PC-3 (cell line): Measurements from ENCODE around the gene HIPK3. TPM values are rescaled to one million over a fixed set of nuclear protein-coding genes. Genes with fewer than 3 reads are reported as not detected.

Experiments used
- ATAC-seq: fragments of 200-7000 bp; cut with Tn5 transposase; 2 replicates; pipeline ENCODE4 v1.9.1; 2020; ENCODE audit warnings: mild to moderate bottlenecking, moderate library complexity
- BruUV-seq: library from RNA; stranded (reverse); fragments of 400-500 nt; replicated peaks from 2 replicates; lab custom pipeline; 2021; lab: Mats Ljungman, UMichigan
- CTCF ChIA-PET: fragments of 300-600 bp; sonication (Branson Sonifier 250); formaldehyde crosslinking; loops from one replicate; lab custom pipeline; 2022; ENCODE audit warnings: antibody characterized with exemption; lab: Charles Lee
- POLR2A ChIA-PET: fragments of 300-600 bp; sonication (Branson Sonifier 250); formaldehyde crosslinking; loops from one replicate; lab custom pipeline; 2022; ENCODE audit warnings: antibody characterized with exemption; ENCODE audit not compliant: unreplicated experiment; lab: Charles Lee
- DNase-seq: peaks from one replicate; pipeline ENCODE4 v3.0.0-alpha.2; 2015
- H2AFZ ChIP-seq: fragments of 300-600 bp; sonication (generic); 2 replicates; pipeline ENCODE4 v1.6.0; 2016; ENCODE audit warnings: antibody characterized with exemption, low read length
- H3F3A ChIP-seq: fragments of 300-600 bp; sonication (generic); one replicate; pipeline ENCODE4 v1.6.0; 2017; ENCODE audit warnings: antibody characterized with exemption, low read length, control low read depth, mild to moderate bottlenecking; ENCODE audit not compliant: unreplicated experiment
- H3K27ac ChIP-seq: fragments of 300-600 bp; sonication (generic); 2 replicates; pipeline ENCODE4 v1.5.1; 2016; ENCODE audit warnings: mild to moderate bottlenecking, low read length
- H3K27me3 ChIP-seq: fragments of 300-600 bp; sonication (generic); 2 replicates; pipeline ENCODE4 v1.6.1; 2016; ENCODE audit warnings: low read length, mixed read lengths
- H3K36me3 ChIP-seq: fragments of 300-600 bp; sonication (generic); 2 replicates; pipeline ENCODE4 v1.6.1; 2016; ENCODE audit warnings: low read depth, mixed run types, low read length, mixed read lengths
- H3K4me1 ChIP-seq: fragments of 300-600 bp; sonication (generic); 2 replicates; pipeline ENCODE4 v1.5.1; 2016; ENCODE audit warnings: low read length; ENCODE audit not compliant: insufficient read depth
- H3K4me2 ChIP-seq: fragments of 300-600 bp; sonication (generic); 2 replicates; pipeline ENCODE4 v1.6.0; 2016; ENCODE audit warnings: low read length
- H3K4me3 ChIP-seq: fragments of 300-600 bp; sonication (generic); 2 replicates; pipeline ENCODE4 v1.5.1; 2016; ENCODE audit warnings: mild to moderate bottlenecking, low read length, mixed read lengths
- H3K79me2 ChIP-seq: fragments of 300-600 bp; sonication (generic); 2 replicates; pipeline ENCODE4 v1.6.1; 2017; ENCODE audit warnings: low read length, mixed read lengths
- H3K9ac ChIP-seq: fragments of 300-600 bp; sonication (generic); 2 replicates; pipeline ENCODE4 v1.6.0; 2016; ENCODE audit warnings: mild to moderate bottlenecking, low read length
- H3K9me2 ChIP-seq: fragments of 300-600 bp; sonication (generic); replicated peaks from 2 replicates; pipeline ENCODE4 v1.6.1; 2016; ENCODE audit warnings: mixed run types, low read length, mixed read lengths
- H3K9me3 ChIP-seq: fragments of 300-600 bp; sonication (generic); 2 replicates; pipeline ENCODE4 v1.6.1; 2016; ENCODE audit warnings: low read length, mixed read lengths
- H4K20me1 ChIP-seq: fragments of 300-600 bp; sonication (generic); 2 replicates; pipeline ENCODE4 v1.6.1; 2016; ENCODE audit warnings: low read length, mixed read lengths
- CTCF ChIP-seq: fragments of 300-600 bp; sonication (generic); conservative IDR thresholded peaks from 2 replicates; pipeline ENCODE4 v1.5.1; 2017; ENCODE audit warnings: antibody characterized with exemption, low read depth, mild to moderate bottlenecking, low read length
- EZH2 ChIP-seq: fragments of 300-600 bp; sonication (generic); IDR thresholded peaks from one replicate; pipeline ENCODE4 v1.6.1; 2017; ENCODE audit warnings: antibody characterized with exemption, mild to moderate bottlenecking, low read length; ENCODE audit not compliant: unreplicated experiment
- EZH2phosphoT487 ChIP-seq: fragments of 300-600 bp; sonication (generic); IDR thresholded peaks from 2 replicates; pipeline ENCODE4 v1.6.1; 2018; ENCODE audit warnings: mild to moderate bottlenecking, antibody characterized with exemption, low read length, borderline replicate concordance
- intact Hi-C: fragments of 100-400 bp; cut with micrococcal nuclease; formaldehyde crosslinking; loops from 2 replicates; pipeline ENCODE4 v1.9.0; 2023
- total RNA-seq: library from RNA; depleted of rRNA; stranded (reverse); fragments of >200 nt; gene quantifications from 2 replicates; pipeline ENCODE4 v1.2.3, GENCODE V29; 2014

Gene HIPK3
- total RNA-seq, 1 experiment from 2014 or later = 19.4 TPM

DNA sequence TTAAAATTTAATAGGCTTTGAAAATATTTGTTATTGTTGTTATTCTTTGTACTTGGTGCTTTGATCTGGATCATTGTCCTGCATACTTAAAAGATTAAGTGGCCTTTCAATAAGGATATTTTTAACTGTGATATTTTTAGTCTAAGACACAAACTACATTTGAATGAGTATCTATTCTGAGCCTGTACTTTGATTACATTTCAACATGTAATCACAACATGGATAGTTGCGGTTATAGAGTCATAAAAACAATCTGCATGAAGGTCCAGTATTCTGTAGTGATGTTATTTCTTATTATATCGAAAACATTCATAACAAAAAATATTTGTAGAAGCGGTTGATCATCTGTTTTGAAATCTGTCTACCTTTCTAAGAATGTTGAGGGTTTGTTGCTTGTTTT lies 58.6 kb downstream of the HIPK3 start:
- TF ChIP-seq EZH2phosphoT487 = no peak
- TF ChIP-seq EZH2 = no peak
- TF ChIP-seq CTCF = no peak
- Histone ChIP-seq H3K36me3 (no peaks in the 10 kb centered on the region), H3K9me3 (no peaks in the 10 kb centered on the region), H3K27ac (no peak overlapping the region), H2AFZ (no peak overlapping the region), H3K4me3 (no peak overlapping the region), H4K20me1 (peaks cover 4% of the 10 kb centered on the region; the same call in 1 of the 2 replicates), H3K27me3 (no peaks in the 10 kb centered on the region), H3F3A (no peaks in the 10 kb centered on the region), H3K79me2 (peaks cover 28% of the 10 kb centered on the region), H3K9me2 (no peaks in the 10 kb centered on the region), H3K9ac (no peak overlapping the region), H3K4me1 (no peaks in the 10 kb centered on the region; the same call in 1 of the 2 replicates), H3K4me2 (no peak overlapping the region)
- POLR2A ChIA-PET = no interaction called here
- ATAC-seq (no peak), DNase-seq (no peak)
- CTCF ChIA-PET = no interaction called here
- no TSS peak for BruUV-seq
- intact Hi-C loops = no loop called here

- H3K36me3 ChIP-seq = no peaks in the 10 kb centered on the region
- no peak overlapping the region for H2AFZ ChIP-seq
- H3K27me3 ChIP-seq = no peaks in the 10 kb centered on the region
- H3K4me2 ChIP-seq = no peak overlapping the region
- H3K9me3 ChIP-seq = no peaks in the 10 kb centered on the region
- TF ChIP-seq EZH2 (no peak), CTCF (no peak), EZH2phosphoT487 (no peak)
- H3K4me3 ChIP-seq = no peak overlapping the region
- intact Hi-C loops = no loop called here
- H3F3A ChIP-seq = no peaks in the 10 kb centered on the region
- CTCF ChIA-PET = interaction anchor here (1.0 kb wide), 1 partner anchor 152 kb away, joined by 3 read pairs; no protein-coding TSS in a partner anchor
- no peak overlapping the region for H3K9ac ChIP-seq
- BruUV-seq = no TSS peak
- H3K4me1 ChIP-seq = no peaks in the 10 kb centered on the region; the same call in 1 of the 2 replicates
- H4K20me1 ChIP-seq = peaks cover 4% of the 10 kb centered on the region; the same call in 1 of the 2 replicates
- H3K9me2 ChIP-seq = no peaks in the 10 kb centered on the region
- peak; percentile 55 for ATAC-seq
- H3K79me2 ChIP-seq = peaks cover 34% of the 10 kb centered on the region
- DNase-seq = peak; percentile 24
- POLR2A ChIA-PET = no interaction called here
- H3K27ac ChIP-seq = no peak overlapping the region
Observed at GRCh38 chr11:33317662-33318061, 60.5 kb downstream of the HIPK3 start.

- H3K4me3 ChIP-seq = no peak overlapping the region
- peaks cover 4% of the 10 kb centered on the region; the same call in 1 of the 2 replicates for H4K20me1 ChIP-seq
- CTCF ChIA-PET = interaction anchor here (0.5 to 0.6 kb wide), 2 partner anchors 51 to 167 kb away, joined by 3 read pairs; no protein-coding TSS in a partner anchor
- H2AFZ ChIP-seq = no peak overlapping the region
- no peak overlapping the region for H3K4me2 ChIP-seq
- TF ChIP-seq EZH2phosphoT487 = no peak
- ATAC-seq (no peak), DNase-seq (no peak)
- H3F3A ChIP-seq = no peaks in the 10 kb centered on the region
- no peaks in the 10 kb centered on the region for H3K9me2 ChIP-seq
- BruUV-seq = no TSS peak
- H3K9me3 ChIP-seq = no peaks in the 10 kb centered on the region
- POLR2A ChIA-PET = no interaction called here
- no peaks in the 10 kb centered on the region for H3K36me3 ChIP-seq
- no peak overlapping the region for H3K9ac ChIP-seq
- H3K79me2 ChIP-seq = peaks cover 34% of the 10 kb centered on the region
- H3K4me1 ChIP-seq = no peaks in the 10 kb centered on the region; the same call in 1 of the 2 replicates
- no peaks in the 10 kb centered on the region for H3K27me3 ChIP-seq
- H3K27ac ChIP-seq = no peak overlapping the region
- intact Hi-C loops = no loop called here
Observed at GRCh38 chr11:33320016-33320813, 63.0 kb downstream of the HIPK3 start.
